ENCODE data around the gene TBCEL. TPM values are rescaled to one million over a fixed set of nuclear protein-coding genes. Genes with fewer than 3 reads are reported as not detected.

The TBCEL gene
- total RNA-seq, 1 experiment from 2014 or later = 17.7 TPM

DNA sequence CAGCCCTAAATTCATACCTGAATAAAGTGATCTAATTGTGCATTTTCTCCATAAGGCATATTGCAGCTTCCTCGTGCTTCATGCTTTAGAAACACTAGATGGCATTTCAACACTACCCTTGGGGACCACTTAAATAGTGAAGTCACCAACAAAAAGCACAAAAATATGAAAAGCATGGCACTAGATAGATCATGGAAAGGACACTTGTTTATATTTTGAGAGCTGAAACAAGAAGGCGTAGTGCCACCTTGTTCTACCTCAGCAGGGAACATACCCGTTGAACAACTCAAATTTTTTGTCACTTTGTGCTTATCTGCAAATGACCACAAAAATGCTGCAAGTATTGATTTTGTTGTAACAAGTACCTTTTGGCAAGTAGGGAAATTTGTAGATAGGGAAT, 8.6 kb downstream of the TBCEL start:
- Histone ChIP-seq H3K4me1 (ENCODE audit: control insufficient read depth in 1 of 2, insufficient read depth in 2 of 2, low read length in 2 of 2) (peaks cover 0 to 10% of the 10 kb centered on the region in 2 experiments; a peak in 3 of 4 replicates), H3K4me3 (replicated peaks in 1 of 2; ENCODE audit: low read depth in 1 of 2, low read length in 2 of 2) (no peak overlapping the region), H3K9me3 (ENCODE audit: control insufficient read depth in 1 of 2, insufficient read depth in 1 of 2, low read depth in 1 of 2, low read length in 2 of 2) (no peaks in the 10 kb centered on the region), H3K9ac (ENCODE audit: low read length) (no peak overlapping the region), H2AFZ (ENCODE audit: low read depth, low read length, poor library complexity, severe bottlenecking) (no peak overlapping the region), H3K9me2 (ENCODE audit: insufficient read depth) (no peaks in the 10 kb centered on the region), H3K79me2 (ENCODE audit: insufficient read depth, low read length) (0 out of 2 replicates have a peak, but pooled peaks cover 2% of the 10 kb centered on the region), H3K36me3 (ENCODE audit: control insufficient read depth in 1 of 2, insufficient read depth in 2 of 2, low read length in 2 of 2) (no peaks in the 10 kb centered on the region), H3K27me3 (ENCODE audit: insufficient read depth, low read length) (no peaks in the 10 kb centered on the region), H3K4me2 (ENCODE audit: low read length) (no peak overlapping the region), H3K27ac (ENCODE audit: low read depth, low read length) (no peak overlapping the region), H4K20me1 (ENCODE audit: insufficient read depth) (no peaks in the 10 kb centered on the region)
- no TSS peak for BruUV-seq (replicated peaks)
- ChIA-PET RAD21 (ENCODE audit: low non-redundant PET in 1 of 2, low total read pairs in 2 of 2, uncharacterized antibody in 2 of 2, unreplicated experiment in 2 of 2) (no interaction called here), CTCF (interaction anchor here (1.6 kb wide), 1 partner anchor 162 kb away, joined by 7 read pairs; no protein-coding TSS in a partner anchor), POLR2A (no interaction called here)
- DNase-seq (ENCODE audit: low read depth, low spot score) (no peak), ATAC-seq (no peak)
- intact Hi-C loops (cut with micrococcal nuclease) = no loop called here
- TF ChIP-seq, protein P1, sequence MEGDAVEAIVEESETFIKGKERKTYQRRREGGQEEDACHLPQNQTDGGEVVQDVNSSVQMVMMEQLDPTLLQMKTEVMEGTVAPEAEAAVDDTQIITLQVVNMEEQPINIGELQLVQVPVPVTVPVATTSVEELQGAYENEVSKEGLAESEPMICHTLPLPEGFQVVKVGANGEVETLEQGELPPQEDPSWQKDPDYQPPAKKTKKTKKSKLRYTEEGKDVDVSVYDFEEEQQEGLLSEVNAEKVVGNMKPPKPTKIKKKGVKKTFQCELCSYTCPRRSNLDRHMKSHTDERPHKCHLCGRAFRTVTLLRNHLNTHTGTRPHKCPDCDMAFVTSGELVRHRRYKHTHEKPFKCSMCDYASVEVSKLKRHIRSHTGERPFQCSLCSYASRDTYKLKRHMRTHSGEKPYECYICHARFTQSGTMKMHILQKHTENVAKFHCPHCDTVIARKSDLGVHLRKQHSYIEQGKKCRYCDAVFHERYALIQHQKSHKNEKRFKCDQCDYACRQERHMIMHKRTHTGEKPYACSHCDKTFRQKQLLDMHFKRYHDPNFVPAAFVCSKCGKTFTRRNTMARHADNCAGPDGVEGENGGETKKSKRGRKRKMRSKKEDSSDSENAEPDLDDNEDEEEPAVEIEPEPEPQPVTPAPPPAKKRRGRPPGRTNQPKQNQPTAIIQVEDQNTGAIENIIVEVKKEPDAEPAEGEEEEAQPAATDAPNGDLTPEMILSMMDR (IDR thresholded peaks at IDR 0.05 in 2 of 3, conservative IDR thresholded peaks at IDR 0.05 in 1 of 3; ENCODE audit: borderline replicate concordance in 1 of 3, insufficient read depth in 1 of 3, low read depth in 2 of 3, low read length in 2 of 3) = peak; percentile 9 to 23 (median 21); a peak in 2 of 6 replicates
- TF ChIP-seq POLR2AphosphoS5 (IDR thresholded peaks at IDR 0.05; ENCODE audit: low read depth, low read length) (no peak), RAD21 (IDR thresholded peaks at IDR 0.05; ENCODE audit: low read depth) (peak; percentile 44), SRF (IDR thresholded peaks at IDR 0.05; ENCODE audit: low read depth) (no peak)

DNA sequence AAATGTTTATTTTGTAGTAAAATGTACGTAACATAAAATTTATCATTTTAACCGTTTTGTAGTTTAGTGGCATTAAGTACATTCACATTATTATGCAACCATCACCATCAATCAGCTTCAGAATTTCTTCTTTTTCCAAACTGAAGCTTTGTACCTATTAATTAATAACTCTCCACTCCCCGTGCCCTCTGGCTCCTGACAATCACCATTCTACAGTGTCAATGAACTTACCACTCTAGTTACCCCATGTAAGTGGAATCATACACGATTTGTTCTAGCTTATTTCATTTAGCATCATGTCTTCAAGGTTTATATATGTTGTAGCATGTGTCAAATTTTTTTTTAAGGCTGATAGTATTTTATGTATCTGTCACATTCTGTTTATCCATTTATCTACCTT, 9.7 kb downstream of the TBCEL start:
- Histone ChIP-seq H3K9me3 (ENCODE audit: control insufficient read depth in 1 of 2, insufficient read depth in 1 of 2, low read depth in 1 of 2, low read length in 2 of 2) (no peaks in the 10 kb centered on the region), H3K36me3 (ENCODE audit: control insufficient read depth in 1 of 2, insufficient read depth in 2 of 2, low read length in 2 of 2) (no peaks in the 10 kb centered on the region), H3K4me2 (ENCODE audit: low read length) (no peak overlapping the region), H4K20me1 (ENCODE audit: insufficient read depth) (no peaks in the 10 kb centered on the region), H2AFZ (ENCODE audit: low read depth, low read length, poor library complexity, severe bottlenecking) (no peak overlapping the region), H3K79me2 (ENCODE audit: insufficient read depth, low read length) (no peaks in the 10 kb centered on the region), H3K27me3 (ENCODE audit: insufficient read depth, low read length) (no peaks in the 10 kb centered on the region), H3K9ac (ENCODE audit: low read length) (no peak overlapping the region), H3K4me3 (replicated peaks in 1 of 2; ENCODE audit: low read depth in 1 of 2, low read length in 2 of 2) (no peak overlapping the region), H3K4me1 (ENCODE audit: control insufficient read depth in 1 of 2, insufficient read depth in 2 of 2, low read length in 2 of 2) (peaks cover 0 to 10% of the 10 kb centered on the region in 2 experiments; a peak in 3 of 4 replicates), H3K9me2 (ENCODE audit: insufficient read depth) (no peaks in the 10 kb centered on the region), H3K27ac (ENCODE audit: low read depth, low read length) (no peak overlapping the region)
- ATAC-seq = no peak
- DNase-seq (ENCODE audit: low read depth, low spot score) = no peak
- RAD21 ChIA-PET (ENCODE audit: low non-redundant PET in 1 of 2, low total read pairs in 2 of 2, uncharacterized antibody in 2 of 2, unreplicated experiment in 2 of 2) = no interaction called here
- POLR2A ChIA-PET = no interaction called here
- no TSS peak for BruUV-seq (replicated peaks)
- TF ChIP-seq CEBPB (IDR thresholded peaks at IDR 0.05; ENCODE audit: low read depth) = no peak
- no peak for TF ChIP-seq POLR2AphosphoS5 (IDR thresholded peaks at IDR 0.05; ENCODE audit: low read depth, low read length)
- no peak for TF ChIP-seq CBX3 (IDR thresholded peaks at IDR 0.05; ENCODE audit: low read depth)
- no peak for TF ChIP-seq EZH2 (IDR thresholded peaks at IDR 0.05)
- intact Hi-C loops (cut with micrococcal nuclease) = no loop called here
- CTCF ChIA-PET = no interaction called here
